Breast epithelium (tissue), 3 donors: Measurements from ENCODE around the gene IL17C.

ENCODE experiments used
- POLR2A ChIP-seq: fragments of 450-650 bp; IDR thresholded peaks from one replicate; pipeline ENCODE4 v1.6.1; 2016; ENCODE audit warnings: antibody characterized with exemption, mild to moderate bottlenecking, moderate library complexity
- TF ChIP-seq, protein P1 (sequence below), 3 donors: fragments of 450-650 bp; IDR thresholded peaks; one replicate each; pipeline ENCODE4 v1.5.1; 2016 to 2017; ENCODE audit warnings: antibody characterized with exemption in 3 of 3, mild to moderate bottlenecking in 3 of 3, moderate library complexity in 3 of 3

GRCh38 chr16:88610909-88611812 lies 27.2 kb upstream of the IL17C start:
- TF ChIP-seq POLR2A = no peak
- TF ChIP-seq, protein P1, sequence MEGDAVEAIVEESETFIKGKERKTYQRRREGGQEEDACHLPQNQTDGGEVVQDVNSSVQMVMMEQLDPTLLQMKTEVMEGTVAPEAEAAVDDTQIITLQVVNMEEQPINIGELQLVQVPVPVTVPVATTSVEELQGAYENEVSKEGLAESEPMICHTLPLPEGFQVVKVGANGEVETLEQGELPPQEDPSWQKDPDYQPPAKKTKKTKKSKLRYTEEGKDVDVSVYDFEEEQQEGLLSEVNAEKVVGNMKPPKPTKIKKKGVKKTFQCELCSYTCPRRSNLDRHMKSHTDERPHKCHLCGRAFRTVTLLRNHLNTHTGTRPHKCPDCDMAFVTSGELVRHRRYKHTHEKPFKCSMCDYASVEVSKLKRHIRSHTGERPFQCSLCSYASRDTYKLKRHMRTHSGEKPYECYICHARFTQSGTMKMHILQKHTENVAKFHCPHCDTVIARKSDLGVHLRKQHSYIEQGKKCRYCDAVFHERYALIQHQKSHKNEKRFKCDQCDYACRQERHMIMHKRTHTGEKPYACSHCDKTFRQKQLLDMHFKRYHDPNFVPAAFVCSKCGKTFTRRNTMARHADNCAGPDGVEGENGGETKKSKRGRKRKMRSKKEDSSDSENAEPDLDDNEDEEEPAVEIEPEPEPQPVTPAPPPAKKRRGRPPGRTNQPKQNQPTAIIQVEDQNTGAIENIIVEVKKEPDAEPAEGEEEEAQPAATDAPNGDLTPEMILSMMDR (IDR thresholded peaks at IDR 0.05) = no peak
